Dermis microvascular lymphatic vessel endothelial cell (primary cell): ENCODE results near the gene RENBP. TPM values are rescaled to one million over a fixed set of nuclear protein-coding genes. Genes with fewer than 3 reads are reported as not detected.
A peak's percentile ranks its signal among the peaks of the same experiment; 100 is the strongest.

Experiments used
- DNase-seq, 2 donors: peaks; one replicate each; pipeline versions ENCODE4 v3.0.0 to v3.0.0-alpha.2; 2010; ENCODE audit warnings: low read depth in 2 of 2
- total RNA-seq: library from RNA; depleted of rRNA; stranded (reverse); fragments of >200 nt; gene quantifications from 2 replicates; pipeline ENCODE4 v1.2.1, GENCODE V29; 2014

RENBP gene
- total RNA-seq, 1 donor from 2014 or later = 10.1 TPM

GRCh38 chrX:153934148-153934761, 10.2 kb downstream of the RENBP start:
- DNase-seq = no peak

GRCh38 chrX:153933748-153934147, 10.7 kb downstream of the RENBP start:
- peak in 1 of 2 donors; percentile 16 for DNase-seq

GRCh38 chrX:153932220-153932915, 12.1 kb downstream of the RENBP start:
- no peak for DNase-seq

GRCh38 chrX:153931748-153932147, 12.7 kb downstream of the RENBP start:
- DNase-seq = no peak

GRCh38 chrX:153931151-153931550, 13.3 kb downstream of the RENBP start:
- DNase-seq = no peak

- no peak for DNase-seq
These were observed 14.2 kb downstream of the RENBP start for GRCh38 chrX:153930011-153930910.

GRCh38 chrX:153929576-153929975, 14.9 kb downstream of the RENBP start:
- no peak for DNase-seq

- DNase-seq = no peak
These were observed 15.6 kb downstream of the RENBP start for GRCh38 chrX:153928846-153929245.

GRCh38 chrX:153927922-153928760, 16.3 kb downstream of the RENBP start:
- peak; percentile 97 to 98 for DNase-seq

- DNase-seq = no peak
These were observed 16.8 kb downstream of the RENBP start for GRCh38 chrX:153927672-153927921.

- peak; percentile 34 to 71 for DNase-seq
These were observed 17.4 kb downstream of the RENBP start for GRCh38 chrX:153926858-153927671.

- no peak for DNase-seq
These were observed 17.9 kb downstream of the RENBP start for GRCh38 chrX:153926552-153926857.

GRCh38 chrX:153925739-153926551, 18.5 kb downstream of the RENBP start, which contains the start of gene ARHGAP4:
Gene ARHGAP4 (minus strand): TSS chrX:153926264. CDS start chrX:153926202, 62 bp downstream.
- no peak for DNase-seq

- DNase-seq = no peak
These were observed 19.1 kb downstream of the RENBP start for GRCh38 chrX:153925387-153925738.

- peak in 1 of 2 donors; percentile 61 for DNase-seq
These were observed 20.1 kb downstream of the RENBP start for GRCh38 chrX:153924149-153924861.

GRCh38 chrX:153922932-153923857, 21.2 kb downstream of the RENBP start:
- peak; percentile 64 to 72 for DNase-seq

- DNase-seq = no peak
These were observed 22.7 kb downstream of the RENBP start for GRCh38 chrX:153921511-153922446.
